ENCODE results near the gene RHOBTB1. TPM values are rescaled to one million over a fixed set of nuclear protein-coding genes. Genes with fewer than 3 reads are reported as not detected.
A peak's percentile ranks its signal among the peaks of the same experiment; 100 is the strongest.

The RHOBTB1 gene
- total and polyA plus RNA-seq, 9 of the 15 experiments (the other 6 are each of a cell fraction or from before 2014, with no cell fraction given) = 1.7 to 11.7 (median 9.3) TPM

DNA sequence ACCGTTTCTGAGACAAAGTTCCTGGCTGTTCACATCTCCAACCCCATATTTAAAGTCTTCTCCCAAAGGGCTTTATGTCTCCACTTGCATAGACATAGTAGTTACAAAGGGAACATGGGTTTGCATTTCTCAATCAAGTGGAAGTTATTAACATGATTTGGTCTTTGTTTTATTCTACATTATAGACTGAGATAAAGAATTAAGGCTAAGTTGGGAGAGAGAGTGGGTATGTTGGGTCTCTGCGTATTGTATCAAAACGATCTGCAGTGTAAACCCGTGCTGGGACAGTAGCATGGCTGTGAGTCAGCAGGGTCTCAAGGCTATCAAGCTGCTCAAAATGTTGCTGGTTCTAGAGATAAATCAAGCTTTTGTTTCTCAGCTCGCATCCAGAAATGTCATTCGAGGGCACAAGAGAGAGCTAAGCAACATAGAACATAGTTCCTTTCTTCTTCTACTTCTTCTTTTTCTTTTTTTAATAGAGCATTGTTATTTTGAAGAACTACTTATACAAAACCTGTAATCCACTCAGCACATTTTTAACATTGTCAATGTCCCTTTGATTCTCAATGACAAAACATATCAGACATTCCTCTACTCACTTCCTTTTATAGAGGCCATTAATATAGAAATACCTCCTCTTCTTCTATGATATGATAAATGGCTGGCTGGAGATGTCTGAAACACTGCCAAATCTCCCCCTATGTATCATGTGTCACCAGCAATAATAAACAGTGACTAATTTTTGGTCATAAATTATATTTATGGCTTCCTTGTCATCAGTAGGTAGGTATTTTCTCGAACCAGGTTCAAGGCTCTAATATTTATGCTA lies 34.5 kb upstream of the RHOBTB1 start (continued):
- TF ChIP-seq, protein P1, sequence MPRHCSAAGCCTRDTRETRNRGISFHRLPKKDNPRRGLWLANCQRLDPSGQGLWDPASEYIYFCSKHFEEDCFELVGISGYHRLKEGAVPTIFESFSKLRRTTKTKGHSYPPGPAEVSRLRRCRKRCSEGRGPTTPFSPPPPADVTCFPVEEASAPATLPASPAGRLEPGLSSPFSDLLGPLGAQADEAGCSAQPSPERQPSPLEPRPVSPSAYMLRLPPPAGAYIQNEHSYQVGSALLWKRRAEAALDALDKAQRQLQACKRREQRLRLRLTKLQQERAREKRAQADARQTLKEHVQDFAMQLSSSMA (CRISPR knock-in tag; IDR thresholded peaks at IDR 0.05) = no peak
- no peak for TF ChIP-seq KLF10 (CRISPR knock-in tag; IDR thresholded peaks at IDR 0.05)
- no peak for TF ChIP-seq HMG20B (CRISPR knock-in tag; IDR thresholded peaks at IDR 0.05)
- TF ChIP-seq SPI1 (IDR thresholded peaks at IDR 0.05; ENCODE audit: borderline replicate concordance, low read depth, low read length) = 0 out of 2 replicates have a peak, but pooled peaks have one; percentile 7
- TF ChIP-seq ELF1 (tag; IDR thresholded peaks at IDR 0.05) = peak; percentile 67
- peak; percentile 70; the same call in 1 of the 2 replicates for TF ChIP-seq ZNF644 (tag; IDR thresholded peaks at IDR 0.05; ENCODE audit: low read depth)
- TF ChIP-seq, protein P2, sequence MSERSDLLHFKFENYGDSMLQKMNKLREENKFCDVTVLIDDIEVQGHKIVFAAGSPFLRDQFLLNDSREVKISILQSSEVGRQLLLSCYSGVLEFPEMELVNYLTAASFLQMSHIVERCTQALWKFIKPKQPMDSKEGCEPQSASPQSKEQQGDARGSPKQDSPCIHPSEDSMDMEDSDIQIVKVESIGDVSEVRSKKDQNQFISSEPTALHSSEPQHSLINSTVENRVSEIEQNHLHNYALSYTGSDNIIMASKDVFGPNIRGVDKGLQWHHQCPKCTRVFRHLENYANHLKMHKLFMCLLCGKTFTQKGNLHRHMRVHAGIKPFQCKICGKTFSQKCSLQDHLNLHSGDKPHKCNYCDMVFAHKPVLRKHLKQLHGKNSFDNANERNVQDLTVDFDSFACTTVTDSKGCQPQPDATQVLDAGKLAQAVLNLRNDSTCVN (CRISPR knock-in tag; IDR thresholded peaks at IDR 0.05) = no peak
- TF ChIP-seq, protein P3, sequence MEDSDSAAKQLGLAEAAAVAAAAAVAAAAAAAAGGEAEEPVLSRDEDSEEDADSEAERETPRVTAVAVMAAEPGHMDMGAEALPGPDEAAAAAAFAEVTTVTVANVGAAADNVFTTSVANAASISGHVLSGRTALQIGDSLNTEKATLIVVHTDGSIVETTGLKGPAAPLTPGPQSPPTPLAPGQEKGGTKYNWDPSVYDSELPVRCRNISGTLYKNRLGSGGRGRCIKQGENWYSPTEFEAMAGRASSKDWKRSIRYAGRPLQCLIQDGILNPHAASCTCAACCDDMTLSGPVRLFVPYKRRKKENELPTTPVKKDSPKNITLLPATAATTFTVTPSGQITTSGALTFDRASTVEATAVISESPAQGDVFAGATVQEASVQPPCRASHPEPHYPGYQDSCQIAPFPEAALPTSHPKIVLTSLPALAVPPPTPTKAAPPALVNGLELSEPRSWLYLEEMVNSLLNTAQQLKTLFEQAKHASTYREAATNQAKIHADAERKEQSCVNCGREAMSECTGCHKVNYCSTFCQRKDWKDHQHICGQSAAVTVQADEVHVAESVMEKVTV (CRISPR knock-in tag; IDR thresholded peaks at IDR 0.05) = no peak
- TF ChIP-seq, protein P4, sequence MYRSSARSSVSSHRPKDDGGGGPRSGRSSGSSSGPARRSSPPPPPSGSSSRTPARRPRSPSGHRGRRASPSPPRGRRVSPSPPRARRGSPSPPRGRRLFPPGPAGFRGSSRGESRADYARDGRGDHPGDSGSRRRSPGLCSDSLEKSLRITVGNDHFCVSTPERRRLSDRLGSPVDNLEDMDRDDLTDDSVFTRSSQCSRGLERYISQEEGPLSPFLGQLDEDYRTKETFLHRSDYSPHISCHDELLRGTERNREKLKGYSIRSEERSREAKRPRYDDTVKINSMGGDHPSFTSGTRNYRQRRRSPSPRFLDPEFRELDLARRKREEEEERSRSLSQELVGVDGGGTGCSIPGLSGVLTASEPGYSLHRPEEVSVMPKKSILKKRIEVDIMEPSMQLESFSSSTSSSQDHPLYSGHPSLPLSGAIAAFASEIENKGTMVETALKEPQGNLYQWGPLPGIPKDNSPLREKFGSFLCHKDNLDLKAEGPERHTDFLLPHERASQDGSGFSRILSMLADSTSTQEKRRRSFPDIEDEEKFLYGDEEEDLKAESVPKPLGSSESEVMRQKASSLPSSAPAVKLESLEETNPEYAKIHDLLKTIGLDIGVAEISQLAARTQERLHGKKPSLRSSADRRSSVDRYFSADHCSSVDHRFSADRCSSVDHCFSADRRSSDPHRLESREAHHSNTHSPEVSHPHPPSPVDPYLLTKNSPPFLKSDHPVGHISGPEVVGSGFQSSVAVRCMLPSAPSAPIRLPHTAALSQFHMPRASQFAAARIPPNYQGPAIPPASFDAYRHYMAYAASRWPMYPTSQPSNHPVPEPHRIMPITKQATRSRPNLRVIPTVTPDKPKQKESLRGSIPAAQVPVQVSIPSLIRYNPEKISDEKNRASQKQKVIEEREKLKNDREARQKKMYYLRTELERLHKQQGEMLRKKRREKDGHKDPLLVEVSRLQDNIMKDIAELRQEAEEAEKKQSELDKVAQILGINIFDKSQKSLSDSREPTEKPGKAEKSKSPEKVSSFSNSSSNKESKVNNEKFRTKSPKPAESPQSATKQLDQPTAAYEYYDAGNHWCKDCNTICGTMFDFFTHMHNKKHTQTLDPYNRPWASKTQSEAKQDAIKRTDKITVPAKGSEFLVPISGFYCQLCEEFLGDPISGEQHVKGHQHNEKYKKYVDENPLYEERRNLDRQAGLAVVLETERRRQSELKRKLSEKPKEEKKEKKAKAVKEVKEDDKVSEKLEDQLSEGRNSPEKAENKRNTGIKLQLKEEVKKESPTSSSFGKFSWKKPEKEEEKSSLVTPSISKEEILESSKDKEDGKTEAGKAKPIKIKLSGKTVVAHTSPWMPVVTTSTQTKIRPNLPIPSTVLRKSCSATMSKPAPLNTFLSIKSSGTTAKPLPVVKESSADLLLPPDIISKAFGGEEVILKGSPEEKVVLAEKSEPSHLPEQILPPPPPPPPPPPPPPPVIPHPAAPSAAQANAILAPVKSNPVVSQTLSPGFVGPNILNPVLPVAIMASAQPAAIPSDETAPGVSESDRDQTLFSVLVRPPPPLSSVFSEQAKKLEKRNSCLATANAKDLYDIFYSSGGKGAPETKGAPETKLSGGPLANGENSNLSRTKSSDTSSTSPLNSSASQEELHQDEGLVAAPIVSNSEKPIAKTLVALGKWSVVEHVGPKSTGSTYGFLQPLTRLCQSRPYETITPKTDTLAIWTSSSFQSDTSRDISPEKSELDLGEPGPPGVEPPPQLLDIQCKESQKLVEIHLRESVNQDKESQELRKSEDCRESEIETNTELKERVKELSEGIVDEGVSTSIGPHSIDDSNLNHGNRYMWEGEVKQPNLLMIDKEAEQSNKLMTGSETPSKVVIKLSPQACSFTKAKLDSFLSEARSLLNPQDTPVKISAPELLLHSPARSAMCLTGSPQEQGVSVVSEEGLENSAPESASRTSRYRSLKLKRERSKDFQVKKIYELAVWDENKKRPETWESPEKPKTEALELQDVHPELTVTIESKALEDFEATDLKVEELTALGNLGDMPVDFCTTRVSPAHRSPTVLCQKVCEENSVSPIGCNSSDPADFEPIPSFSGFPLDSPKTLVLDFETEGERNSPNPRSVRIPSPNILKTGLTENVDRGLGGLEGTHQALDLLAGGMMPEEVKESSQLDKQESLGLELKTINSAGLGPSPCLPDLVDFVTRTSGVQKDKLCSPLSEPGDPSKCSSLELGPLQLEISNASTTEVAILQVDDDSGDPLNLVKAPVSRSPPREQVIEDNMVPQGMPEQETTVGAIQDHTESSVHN (IDR thresholded peaks at IDR 0.05; ENCODE audit: borderline replicate concordance in 1 of 2, low read depth in 1 of 2) = peak; percentile 71 to 89; a peak in 2 of 4 replicates
- TF ChIP-seq ZNF583 (CRISPR knock-in tag; IDR thresholded peaks at IDR 0.05) = peak; percentile 84
- no peak for TF ChIP-seq ZNF134 (CRISPR knock-in tag; conservative IDR thresholded peaks at IDR 0.05)
- TF ChIP-seq, protein P5, sequence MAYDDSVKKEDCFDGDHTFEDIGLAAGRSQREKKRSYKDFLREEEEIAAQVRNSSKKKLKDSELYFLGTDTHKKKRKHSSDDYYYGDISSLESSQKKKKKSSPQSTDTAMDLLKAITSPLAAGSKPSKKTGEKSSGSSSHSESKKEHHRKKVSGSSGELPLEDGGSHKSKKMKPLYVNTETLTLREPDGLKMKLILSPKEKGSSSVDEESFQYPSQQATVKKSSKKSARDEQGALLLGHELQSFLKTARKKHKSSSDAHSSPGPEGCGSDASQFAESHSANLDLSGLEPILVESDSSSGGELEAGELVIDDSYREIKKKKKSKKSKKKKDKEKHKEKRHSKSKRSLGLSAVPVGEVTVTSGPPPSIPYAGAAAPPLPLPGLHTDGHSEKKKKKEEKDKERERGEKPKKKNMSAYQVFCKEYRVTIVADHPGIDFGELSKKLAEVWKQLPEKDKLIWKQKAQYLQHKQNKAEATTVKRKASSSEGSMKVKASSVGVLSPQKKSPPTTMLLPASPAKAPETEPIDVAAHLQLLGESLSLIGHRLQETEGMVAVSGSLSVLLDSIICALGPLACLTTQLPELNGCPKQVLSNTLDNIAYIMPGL (CRISPR knock-in tag; IDR thresholded peaks at IDR 0.05) = no peak
- TF ChIP-seq SOX6 (IDR thresholded peaks at IDR 0.05) = peak; percentile 99
- no peak for TF ChIP-seq GTF2F1 (IDR thresholded peaks at IDR 0.05; ENCODE audit: low read depth, low read length)

Measured in K562 (cell line).